NT2/D1 (cell line): ENCODE results near the gene RNPC3.

Experiments
- YY1 ChIP-seq: IDR thresholded peaks from 2 replicates; pipeline ENCODE4 v1.6.1; 2011; ENCODE audit not compliant: insufficient read length, insufficient read depth
- ZNF274 ChIP-seq: IDR thresholded peaks from 2 replicates; pipeline ENCODE4 v1.6.1; 2011; ENCODE audit warnings: mild to moderate bottlenecking, low read depth, low read length

DNA sequence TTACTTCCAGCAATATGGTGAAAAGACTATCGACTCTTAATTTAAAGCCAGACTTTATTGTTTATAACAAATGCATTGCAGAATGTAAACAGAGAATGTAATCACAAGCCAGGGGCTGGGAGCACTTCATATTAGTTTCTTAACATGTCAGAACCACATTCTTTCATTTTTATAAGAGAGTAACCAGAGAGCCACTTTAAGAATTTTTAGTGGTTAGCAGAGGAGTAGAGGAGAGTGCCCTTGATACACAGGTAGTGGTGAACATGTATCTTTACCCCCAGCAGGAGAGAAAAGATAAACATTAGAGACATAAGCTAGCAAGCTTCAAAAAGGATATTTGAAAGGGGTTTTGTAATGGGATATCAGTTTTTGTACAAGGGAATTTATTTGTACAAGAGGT is 57.0 kb downstream of the RNPC3 start:
- TF ChIP-seq YY1 (no peak), ZNF274 (no peak)
